ENCODE data around the gene DUSP28.
A peak's percentile ranks its signal among the peaks of the same experiment; 100 is the strongest.

Gene DUSP28

DNA sequence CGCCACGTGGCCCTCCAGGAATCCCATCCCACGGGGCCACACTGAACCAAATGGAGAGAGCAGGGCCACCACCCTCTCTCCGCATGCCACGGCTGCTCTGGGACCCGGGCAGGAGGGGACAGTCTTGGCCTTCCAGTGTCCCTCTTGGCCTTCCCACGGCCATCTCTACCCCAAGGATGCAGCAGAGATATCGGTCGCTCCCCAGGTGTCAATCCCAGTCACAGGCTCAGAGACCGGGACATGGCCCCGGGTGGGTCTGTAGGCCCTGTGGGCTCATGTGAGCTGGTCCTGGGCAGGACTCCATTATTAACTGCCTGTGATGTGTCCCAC lies 41.6 kb downstream of the DUSP28 start:
- DNase-seq (ENCODE audit: low spot score in 2 of 2) (no peak), ATAC-seq (no peak)
- Mint-ChIP-seq H3K27ac (no peak overlapping the region), H3K4me3 (no peak overlapping the region), H3K9me3 (no peaks in the 10 kb centered on the region), H3K36me3 (peaks cover 12% of the 10 kb centered on the region), H3K4me1 (no peaks in the 10 kb centered on the region)

DNA sequence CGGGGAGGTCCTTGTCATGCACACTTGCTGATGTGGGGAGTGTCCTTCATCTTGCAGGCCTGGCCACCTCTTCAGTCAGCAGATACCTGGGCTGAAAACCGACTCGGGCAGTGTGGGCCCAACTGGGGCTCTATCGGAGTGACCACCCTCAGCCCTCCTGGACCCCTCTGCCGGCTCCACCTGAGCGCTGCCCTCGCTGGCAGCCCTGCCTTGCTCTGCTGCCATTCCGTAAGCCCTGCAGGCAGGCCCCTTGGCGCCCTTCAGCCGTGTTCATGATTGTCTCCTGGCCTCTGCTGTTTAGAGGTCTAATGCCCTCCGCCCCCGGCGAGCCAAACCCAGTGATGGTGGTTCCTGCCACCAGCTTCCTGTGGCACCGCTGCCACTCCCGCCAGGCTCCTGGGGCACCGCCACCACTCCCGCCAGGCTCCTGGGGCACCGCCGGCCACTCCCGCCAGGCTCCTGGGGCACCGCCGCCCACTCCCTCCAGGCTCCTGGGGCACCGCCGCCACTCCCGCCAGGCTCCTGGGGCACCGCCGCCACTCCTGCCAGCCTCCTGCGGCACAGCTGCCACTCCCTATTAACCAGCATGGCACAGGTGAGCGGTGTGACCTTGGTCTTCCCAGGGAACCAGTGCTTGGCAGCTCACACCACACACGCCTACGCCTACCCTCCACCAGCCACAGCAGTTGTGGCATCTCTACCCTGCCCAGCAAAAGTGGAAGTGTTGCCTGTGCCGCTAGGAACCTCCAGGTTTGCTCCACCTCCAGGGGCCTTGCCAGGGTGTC lies 42.3 kb downstream of the DUSP28 start:
- Mint-ChIP-seq H3K4me3 (no peak overlapping the region), H3K27ac (peak overlapping the region; percentile 61), H3K36me3 (peaks cover 12% of the 10 kb centered on the region), H3K9me3 (no peaks in the 10 kb centered on the region), H3K4me1 (no peaks in the 10 kb centered on the region)
- no peak for DNase-seq (ENCODE audit: low spot score in 2 of 2)
- ATAC-seq: no peak

DNA sequence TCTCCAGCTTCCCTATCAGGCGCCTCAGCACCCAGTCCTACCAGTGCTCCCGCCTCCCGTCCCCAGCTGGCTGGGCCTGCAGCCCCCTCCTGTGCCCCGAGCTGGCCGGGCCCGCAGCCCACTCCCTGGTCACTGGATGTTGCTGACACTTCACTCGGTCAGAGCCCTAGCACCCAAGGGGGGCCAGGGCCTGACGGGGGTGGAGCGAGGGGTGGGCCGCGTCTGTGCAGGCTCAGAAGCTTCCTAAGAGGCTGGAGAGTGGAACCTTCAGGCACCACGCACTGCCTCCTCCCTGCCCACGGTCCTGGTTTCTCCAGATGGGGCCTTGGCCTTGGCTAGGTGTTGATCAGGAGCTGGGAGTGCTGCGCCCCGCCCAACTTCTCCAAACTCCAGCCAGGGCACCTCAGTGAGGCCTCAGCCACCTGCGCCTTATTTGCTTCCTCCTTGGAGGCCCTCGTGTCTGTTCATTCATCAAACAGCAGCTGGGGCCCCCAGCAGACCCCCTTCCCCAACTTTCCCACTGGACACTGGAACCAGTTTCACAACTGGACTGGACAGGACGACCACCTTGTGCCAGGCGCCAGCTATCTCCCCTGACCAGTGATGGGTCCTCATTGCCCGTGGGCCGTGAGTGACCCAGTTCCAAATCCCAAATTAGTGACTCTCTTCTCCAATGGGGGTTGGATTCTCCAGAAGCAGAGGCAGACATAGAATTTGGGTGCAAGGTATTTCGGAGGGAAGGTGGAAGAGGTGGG lies 43.1 kb downstream of the DUSP28 start:
- H3K9me3 Mint-ChIP-seq: no peaks in the 10 kb centered on the region
- peak overlapping the region; percentile 61 for H3K27ac Mint-ChIP-seq
- no peak for DNase-seq (ENCODE audit: low spot score in 2 of 2)
- peaks cover 12% of the 10 kb centered on the region for H3K36me3 Mint-ChIP-seq
- peaks cover 5% of the 10 kb centered on the region for H3K4me1 Mint-ChIP-seq
- H3K4me3 Mint-ChIP-seq: no peak overlapping the region
- no peak for ATAC-seq

DNA sequence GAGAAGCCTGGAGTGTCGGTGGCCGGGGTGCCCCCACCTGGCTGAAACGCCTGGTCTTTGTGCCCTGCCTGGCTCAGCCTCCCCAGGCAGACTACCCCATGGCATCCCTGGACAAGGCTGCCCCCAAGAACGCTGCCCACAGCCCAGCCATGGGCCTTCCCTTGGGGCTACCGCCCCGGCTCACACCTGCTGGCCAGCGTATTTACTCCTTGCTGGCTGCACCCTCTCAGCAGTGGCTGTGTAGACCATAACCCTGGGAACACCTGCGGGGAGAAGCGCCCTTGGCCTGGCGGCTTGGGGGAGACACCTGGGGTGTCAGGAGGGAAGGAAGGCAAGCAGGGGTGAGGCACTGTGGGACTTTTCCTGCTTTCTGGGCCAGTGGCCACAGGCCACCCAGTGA lies 43.7 kb downstream of the DUSP28 start:
- Mint-ChIP-seq H3K9me3 (no peaks in the 10 kb centered on the region), H3K36me3 (peaks cover 11% of the 10 kb centered on the region), H3K27ac (peak overlapping the region; percentile 61), H3K4me3 (no peak overlapping the region), H3K4me1 (peaks cover 6% of the 10 kb centered on the region)
- DNase-seq (ENCODE audit: low spot score in 2 of 2) (no peak), ATAC-seq (no peak)

DNA sequence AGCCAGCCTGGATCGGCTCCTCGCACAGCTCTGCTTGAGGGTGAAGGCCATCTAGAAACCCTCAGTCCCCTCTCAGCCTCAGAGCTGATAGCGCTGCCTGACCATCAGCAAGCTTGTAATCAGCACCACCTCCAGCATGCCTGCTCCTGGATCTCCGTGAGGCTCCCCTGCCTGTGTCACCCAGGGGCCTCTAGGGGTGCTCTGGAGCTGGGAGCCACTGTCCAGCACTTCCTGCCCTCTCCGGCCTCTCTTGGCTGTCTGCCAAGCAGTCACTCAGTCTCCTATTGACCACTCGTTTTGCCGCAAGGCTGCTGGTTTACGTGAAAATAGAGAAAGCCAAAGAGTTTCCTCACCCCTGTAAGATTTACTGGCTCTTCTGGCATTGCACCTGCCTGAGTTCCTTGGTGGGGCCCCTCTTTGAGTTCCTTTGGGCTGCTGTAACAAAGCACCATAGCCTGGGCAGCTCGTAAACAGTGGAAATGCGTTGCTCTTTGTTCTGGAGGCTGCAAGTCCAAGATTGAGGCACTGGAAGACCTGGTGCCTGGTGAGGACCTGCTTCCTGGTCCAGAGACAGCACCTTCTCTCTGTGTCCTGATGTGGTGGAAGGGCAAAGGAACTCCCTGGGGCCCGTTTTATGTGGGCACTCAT lies 44.3 kb downstream of the DUSP28 start:
- Mint-ChIP-seq H3K4me1 (peaks cover 11% of the 10 kb centered on the region), H3K9me3 (no peaks in the 10 kb centered on the region), H3K36me3 (peaks cover 6% of the 10 kb centered on the region), H3K4me3 (no peak overlapping the region), H3K27ac (peak overlapping the region; percentile 69)
- DNase-seq (ENCODE audit: low spot score in 2 of 2) (no peak), ATAC-seq (no peak)

DNA sequence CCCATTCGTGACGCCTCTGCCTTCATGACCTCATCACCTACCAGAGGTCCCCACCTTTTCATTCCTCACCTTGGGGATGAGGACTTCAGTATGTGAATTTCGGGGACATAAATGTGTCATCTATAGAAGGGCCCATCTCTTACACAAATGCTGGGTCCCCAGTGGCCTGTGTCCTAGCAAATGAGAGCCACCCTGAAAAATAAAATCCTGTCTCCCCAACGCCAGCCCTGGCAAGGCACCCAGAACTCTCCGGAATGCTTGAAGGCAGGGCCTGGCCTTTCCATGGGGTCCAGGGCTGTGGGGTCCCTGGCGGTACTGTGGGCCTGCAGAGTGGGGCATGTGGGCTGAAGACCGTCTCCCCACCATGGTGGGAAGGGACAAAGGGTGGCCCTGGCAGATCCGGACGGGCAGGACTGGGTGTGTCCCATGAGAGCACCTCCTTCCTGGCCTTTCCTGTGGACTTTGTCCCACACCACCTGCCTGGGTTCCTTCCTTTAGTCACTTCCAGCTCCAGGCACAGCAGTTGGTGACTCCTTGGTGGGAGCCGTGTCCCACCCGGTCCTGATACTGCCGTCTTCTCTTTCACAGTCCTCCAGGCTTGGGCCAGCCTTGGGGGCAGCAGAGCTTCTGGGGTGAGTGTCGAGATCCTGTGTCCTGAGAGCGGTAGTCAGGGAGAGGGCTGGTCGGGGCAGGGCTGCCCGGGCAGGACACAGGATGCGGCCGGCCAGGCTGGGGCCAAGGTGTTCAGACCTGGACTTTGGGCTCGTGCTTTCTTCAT lies 45.0 kb downstream of the DUSP28 start:
- DNase-seq (ENCODE audit: low spot score in 2 of 2) (no peak), ATAC-seq (no peak)
- peaks cover 11% of the 10 kb centered on the region for H3K4me1 Mint-ChIP-seq
- H3K9me3 Mint-ChIP-seq: no peaks in the 10 kb centered on the region
- H3K36me3 Mint-ChIP-seq: peaks cover 6% of the 10 kb centered on the region
- no peak overlapping the region for H3K4me3 Mint-ChIP-seq
- H3K27ac Mint-ChIP-seq: peak overlapping the region; percentile 69

DNA sequence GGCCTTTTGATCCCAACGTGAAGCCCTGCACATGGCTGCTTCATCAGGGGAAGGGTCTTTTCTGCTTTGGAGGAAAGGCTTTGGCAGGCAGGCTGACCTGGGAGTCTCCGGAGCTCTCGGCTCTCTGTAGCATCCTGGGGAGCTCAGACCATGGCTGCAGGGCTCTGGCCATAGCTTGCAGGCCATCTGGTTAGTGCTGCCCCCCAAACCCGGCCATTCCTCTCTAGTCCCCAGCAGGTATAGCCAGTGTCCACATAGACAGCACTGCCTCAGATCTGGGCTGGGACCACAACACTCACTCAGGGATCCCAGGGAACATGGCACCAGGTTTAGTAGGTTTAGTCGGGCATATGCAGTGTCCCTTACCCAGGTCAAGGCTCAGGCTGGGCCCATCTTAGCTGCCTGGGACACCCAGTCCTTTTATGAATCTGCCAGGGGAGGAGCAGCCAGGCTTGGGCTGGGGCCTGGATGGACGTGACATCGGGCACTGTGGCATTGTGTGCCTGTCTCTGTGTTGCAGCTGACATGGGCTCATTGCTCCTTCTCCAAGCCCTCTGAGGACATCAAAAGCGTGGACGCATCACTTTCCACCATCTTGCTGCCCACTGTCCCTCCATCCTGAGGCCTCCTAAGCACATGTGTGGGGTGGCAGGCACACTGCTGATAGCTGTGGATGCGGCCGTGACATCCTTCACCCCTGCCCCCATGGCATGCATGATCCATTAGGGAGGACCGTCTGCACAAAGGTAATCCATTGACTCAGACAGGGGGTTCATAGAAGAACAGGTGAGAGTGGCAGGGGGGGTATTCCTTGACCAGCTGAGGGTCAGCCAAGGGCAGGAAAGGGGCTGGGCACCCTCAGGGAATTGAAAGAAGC lies 45.9 kb downstream of the DUSP28 start:
- H3K4me3 Mint-ChIP-seq: no peak overlapping the region
- H3K27ac Mint-ChIP-seq: peak overlapping the region; percentile 1
- ATAC-seq: no peak
- peaks cover 6% of the 10 kb centered on the region for H3K36me3 Mint-ChIP-seq
- no peaks in the 10 kb centered on the region for H3K9me3 Mint-ChIP-seq
- peaks cover 11% of the 10 kb centered on the region for H3K4me1 Mint-ChIP-seq
- no peak for DNase-seq (ENCODE audit: low spot score in 2 of 2)

DNA sequence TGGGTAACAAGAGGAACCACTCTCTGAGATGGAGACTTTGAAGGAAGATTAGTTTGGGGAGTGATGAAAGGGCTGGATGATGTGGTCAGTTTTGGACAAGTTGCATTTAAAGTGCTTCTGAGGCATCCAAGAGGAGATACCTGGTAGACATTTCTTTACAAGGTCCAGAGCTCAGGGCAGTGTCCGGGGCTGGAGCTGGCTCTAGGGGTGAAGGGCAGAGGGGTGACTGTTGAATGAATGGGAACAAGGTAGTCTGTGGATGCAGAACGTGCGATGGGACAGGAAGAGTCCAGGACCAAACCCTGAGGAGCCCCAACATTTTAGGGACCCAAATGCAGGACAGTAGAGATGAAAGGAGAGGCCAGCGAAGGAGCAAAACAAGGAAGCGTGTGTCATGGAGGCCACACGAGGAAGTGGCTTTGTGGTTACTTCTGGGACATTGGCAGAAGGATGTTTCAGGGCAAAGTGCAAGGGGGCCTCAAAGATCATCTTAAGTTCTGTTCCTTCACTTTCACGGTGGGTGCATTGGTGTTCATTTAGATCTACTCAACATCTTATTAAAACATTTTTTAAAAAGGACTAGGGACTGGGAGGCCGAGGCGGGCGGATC lies 51.5 kb downstream of the DUSP28 start:
- Mint-ChIP-seq H3K27ac (no peak overlapping the region), H3K9me3 (no peaks in the 10 kb centered on the region), H3K36me3 (peaks cover 4% of the 10 kb centered on the region), H3K4me1 (peaks cover 11% of the 10 kb centered on the region), H3K4me3 (no peak overlapping the region)
- DNase-seq (ENCODE audit: low spot score in 2 of 2) (no peak), ATAC-seq (peak; percentile 78)

All from stimulated activated effector memory CD8-positive, alpha-beta T cell treated with anti-CD3 and anti-CD28 coated beads, Interleukin-12 subunit alpha, Interleukin-12 subunit beta, amount 100 ng/mL, for 72 hours (primary cell).